NCI-H2171 treated with DMSO at 0.1 percent for 48 hours (cell line): ENCODE measurements around the gene EEF2KMT.
A peak's percentile ranks its signal among the peaks of the same experiment; 100 is the strongest.
"Not testable (repeated sequence)": the region's sequence is repeated elsewhere in the genome, so short reads cannot be mapped to it uniquely, and the experiment has no call there.

Experiments used
- DNase-seq: peaks from one replicate; lab custom pipeline; 2025; lab: John Stamatoyannopoulos, UW

Gene EEF2KMT

GRCh38 chr16:5097470-5098220 lies at the start of gene EEF2KMT:
Gene EEF2KMT, minus strand, starts transcription at chr16:5097795. Its CDS starts 56 bp downstream, at chr16:5097739.
- DNase-seq = peak; percentile 100

GRCh38 chr16:5144621-5144956 lies 47.0 kb upstream of the EEF2KMT start:
- DNase-seq = not testable (repeated sequence)

GRCh38 chr16:5143761-5144620 lies 46.4 kb upstream of the EEF2KMT start:
- DNase-seq = no peak

GRCh38 chr16:5140151-5140550 lies 42.6 kb upstream of the EEF2KMT start:
- DNase-seq = not testable (repeated sequence)

- not testable (repeated sequence) for DNase-seq
These were observed 37.3 kb upstream of the EEF2KMT start for GRCh38 chr16:5134739-5135452.

GRCh38 chr16:5132915-5133600 lies 35.5 kb upstream of the EEF2KMT start:
- not testable (repeated sequence) for DNase-seq

GRCh38 chr16:5131467-5132004 lies 33.9 kb upstream of the EEF2KMT start:
- not testable (repeated sequence) for DNase-seq

GRCh38 chr16:5117300-5118087 lies 19.9 kb upstream of the EEF2KMT start:
- DNase-seq = peak; percentile 95

- DNase-seq = peak; percentile 31
These were observed 19.2 kb upstream of the EEF2KMT start for GRCh38 chr16:5116780-5117295.

- DNase-seq = not testable (repeated sequence)
These were observed 13.3 kb upstream of the EEF2KMT start for GRCh38 chr16:5110933-5111332.

- DNase-seq = no peak
These were observed 11.0 kb upstream of the EEF2KMT start for GRCh38 chr16:5108505-5109158.

GRCh38 chr16:5105039-5105438 lies 7.4 kb upstream of the EEF2KMT start:
- DNase-seq = not testable (repeated sequence)

GRCh38 chr16:5103296-5104032 lies 5.9 kb upstream of the EEF2KMT start:
- peak; percentile 4 for DNase-seq

- not testable (repeated sequence) for DNase-seq
These were observed 1.6 kb upstream of the EEF2KMT start for GRCh38 chr16:5099174-5099573.

- peak; percentile 57 for DNase-seq
These were observed 895 bp upstream of the EEF2KMT start for GRCh38 chr16:5098221-5099159.

- DNase-seq = peak; percentile 51
These were observed 530 bp downstream of the EEF2KMT start for GRCh38 chr16:5097061-5097469.

GRCh38 chr16:5096437-5097060 lies 1.0 kb downstream of the EEF2KMT start:
- DNase-seq = not testable (repeated sequence)
